K562 (cell line): ENCODE data around the gene DPP9.

Experiments
- E2F3 ChIP-seq: fragments of 250-450 bp; sonication (Bioruptor Pico); IDR thresholded peaks from 2 replicates; pipeline ENCODE4 v1.4.0; 2020; ENCODE audit warnings: mild to moderate bottlenecking
- GABPA ChIP-seq: fragments of 200-800 bp; sonication (Bioruptor generic); conservative IDR thresholded peaks from 2 replicates; pipeline ENCODE4 v1.6.1; 2016; ENCODE audit warnings: low read depth, missing genetic modification characterization, missing compliant biosample characterization
- JUNB ChIP-seq: fragments of 450-650 bp; formaldehyde crosslinking; conservative IDR thresholded peaks from 2 replicates; pipeline ENCODE4 v1.4.0; 2020; ENCODE audit warnings: mild to moderate bottlenecking
- KLF6 ChIP-seq: fragments of 250-450 bp; sonication (Bioruptor Pico); IDR thresholded peaks from 2 replicates; pipeline ENCODE4 v1.4.0; 2020; ENCODE audit warnings: mild to moderate bottlenecking, moderate library complexity, borderline replicate concordance
- POLR2AphosphoS5 ChIP-seq: IDR thresholded peaks from 2 replicates; pipeline ENCODE4 v1.6.1; 2011; ENCODE audit warnings: mild to moderate bottlenecking, low read depth, low read length, moderate library complexity; ENCODE audit not compliant: control insufficient read depth, insufficient read depth

DNA sequence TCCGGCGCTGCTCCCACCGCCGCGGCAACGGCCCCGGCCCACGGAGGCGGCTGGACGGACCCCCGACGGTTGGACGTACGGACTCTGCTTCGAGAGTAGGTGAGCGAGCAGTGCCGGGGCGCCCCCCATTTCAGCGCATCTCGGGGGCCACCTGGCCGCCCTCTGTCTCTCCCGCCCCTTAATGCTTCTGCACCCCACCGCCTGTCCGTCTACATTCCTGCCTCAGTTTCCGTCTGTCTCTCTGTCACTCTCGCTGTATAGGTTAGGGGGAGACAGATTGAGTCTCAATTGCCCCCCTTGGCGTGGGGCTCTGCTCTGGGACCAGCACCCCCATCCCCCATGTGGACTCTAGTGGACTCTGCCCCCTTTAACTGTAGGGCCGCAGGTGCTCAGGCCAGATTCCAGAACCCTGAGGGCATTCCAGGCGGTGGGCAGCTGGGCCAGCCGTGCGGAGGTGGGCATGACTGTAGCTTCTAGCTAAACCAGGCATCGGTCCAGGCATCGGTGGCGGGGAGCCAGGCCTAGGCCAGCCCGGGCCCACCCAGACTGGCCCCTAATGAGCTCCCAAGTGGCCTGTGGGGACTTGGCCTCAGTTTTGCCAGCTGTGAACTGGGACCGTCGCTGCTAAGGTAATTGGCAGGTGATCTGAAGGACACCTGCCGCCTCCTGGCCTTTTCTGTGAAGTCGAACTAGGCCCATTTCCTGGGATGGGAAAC lies 84.0 kb downstream of the DPP9 start:
- TF ChIP-seq KLF6 (CRISPR knock-in tag) (no peak), E2F3 (CRISPR knock-in tag) (no peak), GABPA (tag) (no peak), JUNB (CRISPR knock-in tag) (no peak), POLR2AphosphoS5 (no peak)
